ENCODE data around the gene TNFAIP3.

TNFAIP3 gene

DNA sequence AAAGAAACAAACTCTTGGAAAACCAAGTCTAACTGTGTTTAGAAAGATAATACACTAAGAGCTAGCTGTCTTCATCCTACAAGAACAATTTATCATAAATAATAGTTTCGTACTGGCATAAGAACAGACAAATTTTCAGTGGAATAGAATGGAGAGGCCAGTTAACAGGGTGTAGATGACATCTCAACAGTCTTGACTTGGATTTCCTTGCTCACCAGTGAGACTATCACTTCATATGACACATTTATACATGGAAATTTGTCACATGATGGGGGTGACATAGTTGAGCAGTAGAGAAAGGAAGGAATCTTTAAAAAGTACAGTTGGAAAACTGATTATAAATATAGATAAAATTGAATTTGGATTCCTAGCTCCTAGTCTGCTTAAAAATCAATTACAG, 35.6 kb downstream of the TNFAIP3 start:
- DNase-seq (ENCODE audit: low spot score), result no peak

- no peak for DNase-seq (ENCODE audit: low spot score)
Measured at GRCh38 chr6:137903274-137903932, 36.3 kb downstream of the TNFAIP3 start.

DNA sequence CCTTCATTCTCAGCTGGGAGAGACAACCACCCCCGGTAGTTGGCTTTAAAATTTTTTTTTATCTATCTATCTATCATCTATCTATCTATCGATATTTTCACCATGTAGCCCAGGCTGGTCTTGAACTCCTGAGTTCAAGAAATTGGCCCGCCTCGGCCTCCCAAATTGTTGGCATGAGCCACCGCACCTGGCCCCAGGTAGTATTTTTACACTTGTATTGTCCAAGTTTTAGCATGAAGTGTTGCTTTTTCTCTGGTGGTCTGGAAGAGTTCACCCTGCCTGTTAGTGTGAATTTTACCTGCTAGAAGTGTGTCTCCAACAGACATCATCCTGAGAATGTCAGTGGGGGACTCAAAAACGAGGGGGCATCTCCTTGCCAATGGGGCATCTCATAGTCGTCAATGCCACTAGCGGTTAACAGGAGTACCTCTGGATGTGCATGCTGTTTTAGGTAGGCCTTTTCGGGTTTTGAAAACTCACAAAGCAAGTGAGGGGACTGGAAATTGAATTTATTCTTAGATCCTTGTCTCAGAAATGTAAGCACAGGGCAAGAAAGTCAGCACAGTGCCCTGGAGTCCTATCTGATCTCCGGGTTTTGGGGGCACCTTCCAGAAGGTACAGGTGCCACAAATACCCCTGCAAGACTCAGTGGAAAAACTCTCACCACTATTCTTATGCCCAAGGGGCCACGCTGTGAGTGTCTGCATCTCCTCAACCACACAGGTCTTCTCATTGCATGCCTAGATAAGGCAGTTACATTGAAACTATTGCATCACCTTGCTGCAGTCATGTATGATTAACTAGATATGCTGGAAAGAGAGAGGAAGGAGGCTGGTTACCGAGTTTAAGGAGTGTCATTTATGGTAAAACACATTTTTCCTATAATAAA, 37.1 kb downstream of the TNFAIP3 start:
- DNase-seq (ENCODE audit: low spot score), result no peak

DNA sequence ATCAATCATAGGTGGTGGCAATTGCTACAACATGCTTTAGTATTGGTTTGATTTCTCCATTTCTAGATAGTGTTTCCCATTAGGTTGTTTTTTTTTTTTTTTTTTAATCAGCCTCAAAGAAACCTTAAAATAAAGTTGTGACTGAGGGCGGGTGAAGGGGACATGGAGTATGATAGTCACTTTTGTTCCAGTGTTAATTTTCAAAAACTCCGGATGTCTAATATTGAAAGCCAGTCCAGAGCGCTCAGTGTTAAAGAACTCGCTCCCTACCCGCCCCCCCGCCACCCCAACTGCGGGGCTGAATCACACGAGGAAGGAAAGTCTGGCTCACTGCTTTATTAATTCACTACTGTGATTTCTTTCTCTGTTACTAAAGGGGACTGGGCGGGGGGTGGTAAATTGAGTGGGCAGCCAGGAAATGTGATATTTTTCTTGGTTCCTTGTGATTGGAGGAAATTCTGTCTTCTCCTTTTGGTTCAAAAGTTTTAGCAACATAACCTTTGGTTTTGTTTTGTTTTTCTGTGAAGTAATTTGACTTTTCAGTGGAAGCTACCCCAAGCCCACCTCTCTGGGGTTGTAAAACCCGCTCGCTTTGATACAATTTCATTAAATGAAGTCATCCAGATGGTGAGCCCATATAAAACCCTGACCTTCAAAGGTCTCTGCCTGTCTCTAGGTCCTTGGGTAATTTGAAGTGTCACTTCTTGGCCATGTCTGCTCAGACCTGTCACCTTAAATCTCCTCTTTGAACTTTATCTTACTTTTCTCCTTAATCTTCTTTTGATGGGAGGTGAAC, 38.0 kb downstream of the TNFAIP3 start:
- peak; percentile 55 for DNase-seq (ENCODE audit: low spot score)

- DNase-seq (ENCODE audit: low spot score), result no peak
Measured at GRCh38 chr6:137906020-137906472, 39.0 kb downstream of the TNFAIP3 start.

- no peak for DNase-seq (ENCODE audit: low spot score)
Measured at GRCh38 chr6:137907170-137907569, 40.1 kb downstream of the TNFAIP3 start.

GRCh38 chr6:137909533-137909932, 42.5 kb downstream of the TNFAIP3 start:
- DNase-seq (ENCODE audit: low spot score), result no peak

DNA sequence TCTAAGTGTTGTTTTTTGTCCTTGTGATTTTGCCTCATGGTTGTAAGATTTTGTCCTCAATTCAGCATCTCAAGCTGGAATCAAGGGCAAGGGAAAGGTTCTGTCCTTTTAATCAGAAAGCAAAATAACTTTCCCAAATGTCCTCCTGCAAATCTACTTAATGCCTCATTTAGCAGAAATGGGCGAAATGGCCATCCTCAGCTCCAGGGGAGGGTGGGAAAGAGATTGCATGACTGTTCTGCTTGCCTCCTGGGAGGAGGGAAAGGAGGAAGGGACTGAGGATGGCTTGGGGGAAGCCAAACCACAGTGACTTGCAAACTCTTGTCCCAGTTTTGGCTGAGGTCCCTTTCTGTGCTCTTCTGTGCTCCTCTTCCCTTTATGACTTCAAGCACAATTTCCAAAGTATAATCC, 43.4 kb downstream of the TNFAIP3 start:
- DNase-seq (ENCODE audit: low spot score), result no peak

- no peak for DNase-seq (ENCODE audit: low spot score)
Measured at GRCh38 chr6:137910843-137911456, 43.9 kb downstream of the TNFAIP3 start.

- no peak for DNase-seq (ENCODE audit: low spot score)
Measured at GRCh38 chr6:137911675-137912191, 44.7 kb downstream of the TNFAIP3 start.

DNA sequence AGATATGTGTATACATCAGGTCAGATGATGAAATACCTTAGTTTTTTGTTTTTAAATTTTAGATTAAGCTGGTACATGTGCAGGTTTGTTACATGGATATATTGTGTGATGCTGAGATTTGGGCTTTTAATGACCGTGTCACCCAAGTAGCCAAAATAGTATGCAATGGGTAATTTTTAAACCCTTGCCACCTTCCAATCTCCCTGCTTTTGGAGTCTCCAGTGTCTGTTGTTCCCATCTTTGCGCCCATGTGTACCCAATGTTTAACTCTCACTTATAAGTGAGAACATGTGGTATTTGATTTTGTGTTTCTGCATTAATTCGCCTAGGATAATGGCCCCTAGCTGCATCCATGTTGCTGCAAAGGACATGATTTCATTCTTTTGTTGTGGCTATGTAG, 45.8 kb downstream of the TNFAIP3 start:
- no peak for DNase-seq (ENCODE audit: low spot score)

DNA sequence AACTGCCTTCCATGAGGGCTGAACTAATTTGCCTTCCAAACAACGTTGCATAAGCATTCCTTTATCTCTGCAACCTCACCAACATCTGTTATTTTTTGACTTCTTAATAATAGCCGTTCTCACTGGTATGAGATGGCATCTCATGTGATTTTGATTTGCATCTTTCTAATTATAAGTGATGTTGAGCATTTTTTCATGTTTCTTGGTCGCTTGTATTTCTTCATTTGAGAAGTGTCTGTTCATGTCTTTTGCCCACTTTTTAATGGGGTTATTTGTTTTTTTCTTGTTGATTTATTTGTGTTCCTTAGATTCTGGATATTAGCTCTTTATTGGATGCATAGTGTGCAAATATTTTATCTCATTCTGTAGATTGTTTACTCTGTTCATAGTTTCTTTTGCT, 46.4 kb downstream of the TNFAIP3 start:
- no peak for DNase-seq (ENCODE audit: low spot score)

- DNase-seq (ENCODE audit: low spot score), result no peak
Measured at GRCh38 chr6:137913996-137914529, 47.0 kb downstream of the TNFAIP3 start.

DNA sequence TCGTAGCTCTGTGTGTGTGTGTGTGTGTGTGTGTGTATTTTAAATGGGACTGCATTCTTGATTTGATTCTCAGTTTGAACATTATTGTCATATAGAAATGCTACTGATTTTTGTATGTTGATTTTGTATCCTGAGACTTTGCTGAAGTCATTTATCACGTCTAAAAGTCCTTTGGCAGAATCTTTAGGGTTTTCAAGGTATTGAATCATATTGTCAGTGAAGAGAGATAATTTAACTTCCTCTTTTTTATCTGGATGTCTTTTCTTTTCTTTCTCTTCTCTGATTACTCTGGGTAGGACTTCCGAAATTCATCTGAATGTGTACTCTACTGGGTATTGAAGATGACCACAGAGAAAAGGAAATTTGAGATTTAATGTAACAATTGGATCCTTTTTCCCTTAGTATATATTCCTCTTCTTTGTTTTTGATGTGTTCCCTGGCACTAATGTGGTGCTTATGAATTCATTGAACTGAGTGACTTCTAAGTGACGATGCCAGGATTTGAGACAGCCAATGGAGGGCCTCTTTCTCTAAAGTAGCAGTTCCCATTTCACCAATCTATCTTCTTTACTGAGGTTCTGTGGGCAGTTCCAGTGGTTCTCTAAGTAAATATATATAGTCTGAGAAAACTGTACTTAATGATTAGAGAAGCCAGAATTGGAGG, 47.6 kb downstream of the TNFAIP3 start:
- DNase-seq (ENCODE audit: low spot score), result no peak

DNA sequence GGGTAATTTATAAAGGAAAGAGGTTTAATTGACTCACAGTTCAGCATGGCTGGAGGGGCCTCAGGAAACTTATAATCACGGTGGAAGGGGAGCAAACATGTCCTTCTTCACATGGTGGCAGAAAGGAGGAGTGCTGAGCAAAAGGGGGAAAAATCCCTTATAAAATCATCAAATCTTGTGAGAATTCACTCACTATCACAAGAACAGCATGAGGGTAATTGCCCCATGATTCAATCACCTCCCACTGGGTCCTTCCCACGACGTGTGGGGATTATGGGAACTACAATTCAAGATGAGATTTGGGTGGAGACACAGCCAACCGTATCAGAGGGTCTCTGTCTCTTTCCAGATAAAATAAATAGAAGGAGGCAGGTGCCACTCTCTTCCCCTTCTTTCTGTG, 48.7 kb downstream of the TNFAIP3 start:
- no peak for DNase-seq (ENCODE audit: low spot score)

DNA sequence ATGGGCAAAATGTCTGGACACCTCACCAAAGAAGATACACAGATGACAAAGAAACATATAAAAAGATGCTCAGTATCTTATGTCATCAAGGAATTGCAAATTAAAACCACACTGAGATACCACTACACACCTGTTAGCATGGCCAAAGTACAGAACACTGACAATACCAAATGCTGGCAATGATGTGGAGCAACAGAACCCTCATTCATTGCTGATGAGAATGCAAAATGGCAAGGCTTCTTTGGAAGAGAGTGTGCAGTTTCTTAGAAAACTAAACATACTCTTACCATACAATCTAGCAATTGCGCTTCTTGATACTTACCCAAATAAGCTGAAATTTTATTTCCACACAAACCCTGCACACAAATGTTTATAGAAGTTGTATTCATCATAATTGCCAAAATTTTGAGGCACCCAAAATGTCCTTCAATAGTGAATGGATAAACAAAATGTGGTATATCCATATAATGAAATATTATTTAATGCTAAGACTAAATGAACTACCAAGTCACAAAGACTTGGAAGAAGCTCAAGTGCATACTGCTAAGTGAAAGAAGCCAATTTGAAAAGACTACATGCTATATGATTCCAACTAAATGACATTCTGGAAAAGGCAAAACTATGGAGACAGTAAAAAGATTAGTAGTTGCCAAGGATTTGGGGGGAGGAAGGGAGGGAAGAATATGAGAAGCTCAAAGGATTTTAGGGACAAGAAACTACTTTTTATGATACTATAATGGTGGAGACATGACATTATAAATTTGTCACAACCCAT, 50.7 kb downstream of the TNFAIP3 start:
- DNase-seq (ENCODE audit: low spot score), result no peak

DNA sequence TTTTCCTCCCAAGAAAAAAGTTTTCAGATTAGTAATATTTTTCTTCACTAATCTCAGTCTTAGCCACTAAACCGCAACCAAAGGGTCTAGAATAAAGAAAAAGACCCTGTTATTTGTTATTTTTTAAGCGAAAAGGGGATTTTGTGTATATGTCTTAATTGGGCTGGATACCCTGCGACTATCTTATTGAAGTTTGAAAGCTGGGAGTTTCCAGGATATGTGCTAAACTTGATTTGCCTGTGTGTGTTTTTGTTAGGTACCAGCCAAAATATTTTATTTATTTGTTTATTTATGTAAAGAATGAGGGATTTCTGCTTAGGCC, 52.4 kb downstream of the TNFAIP3 start:
- DNase-seq (ENCODE audit: low spot score), result no peak

GRCh38 chr6:137919837-137920730, 53.0 kb downstream of the TNFAIP3 start:
- DNase-seq (ENCODE audit: low spot score), result no peak

GRCh38 chr6:137921823-137922222, 54.8 kb downstream of the TNFAIP3 start:
- no peak for DNase-seq (ENCODE audit: low spot score)

All from CD4-positive, alpha-beta T cell treated with Interleukin-2 at 100 ng/mL for 4 hours (primary cell).